HFFc6 (cell line): Measurements from ENCODE around the gene EXOC4. TPM values are rescaled to one million over a fixed set of nuclear protein-coding genes. Genes with fewer than 3 reads are reported as not detected.

Experiments used
- DNase-seq: peaks from one replicate; pipeline ENCODE4 v3.0.0-alpha.2; 2018
- H3K27ac Mint-ChIP-seq: 2 replicates; pipeline ENCODE4 v1.8.0; 2020; ENCODE audit warnings: mild to moderate bottlenecking, mixed read lengths
- H3K27me3 Mint-ChIP-seq: 2 replicates; pipeline ENCODE4 v1.8.0; 2021; ENCODE audit warnings: mild to moderate bottlenecking, moderate library complexity, mixed read lengths; ENCODE audit not compliant: insufficient read depth
- H3K36me3 Mint-ChIP-seq: 2 replicates; pipeline ENCODE4 v1.8.0; 2021; ENCODE audit warnings: low read depth, mixed read lengths
- H3K4me1 Mint-ChIP-seq: 2 replicates; pipeline ENCODE4 v1.8.0; 2020; ENCODE audit warnings: low read depth, mixed read lengths
- H3K4me3 Mint-ChIP-seq: 2 replicates; pipeline ENCODE4 v1.8.0; 2020; ENCODE audit warnings: mild to moderate bottlenecking, moderate library complexity, mixed read lengths
- H3K9me3 Mint-ChIP-seq: 2 replicates; pipeline ENCODE4 v1.8.0; 2020; ENCODE audit warnings: mild to moderate bottlenecking, mixed read lengths
- total RNA-seq, 6 experiments: library from RNA; stranded (reverse); fragmentation: NEBNext Ultra II Directional; extraction: Animal tissue kit (Norgen Biotek cat#: 25700); gene quantifications; 2 replicates in 1 of 6; 3 replicates in 5 of 6; pipeline ENCODE4 v1.2.3, GENCODE V29; 2021
- TF ChIP-seq, protein P1 (sequence below): fragments of 200-600 bp; sonication (generic); IDR thresholded peaks from 2 replicates; pipeline ENCODE4 v1.5.0; 2021; ENCODE audit warnings: antibody characterized with exemption, mild to moderate bottlenecking

The EXOC4 gene
- total RNA-seq, 6 experiments from 2014 or later, result 57.6 to 67.6 (median 61.4) TPM

DNA sequence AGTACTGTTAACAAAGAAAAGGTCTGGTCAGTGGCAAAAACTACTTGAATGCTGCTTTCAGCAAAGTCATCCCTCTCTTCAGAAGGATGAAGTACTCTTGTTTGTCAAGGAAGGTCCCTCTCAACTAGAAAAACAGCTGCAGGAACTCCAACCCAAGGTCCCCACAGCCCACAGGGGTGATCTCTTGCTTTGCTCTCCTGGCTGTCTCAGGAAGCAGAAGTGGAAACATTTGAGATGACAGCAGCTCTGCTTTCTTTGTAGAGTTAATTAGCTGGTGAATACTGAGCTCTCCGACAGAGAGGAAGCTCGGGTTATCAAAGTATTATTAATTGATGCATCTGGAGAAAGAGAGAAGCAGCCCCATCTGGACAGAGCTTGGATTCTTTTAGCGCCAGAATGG is 848.8 kb downstream of the EXOC4 start:
- H3K9me3 Mint-ChIP-seq, result no peaks in the 10 kb centered on the region
- H3K4me3 Mint-ChIP-seq, result no peak overlapping the region
- no peak overlapping the region for H3K27ac Mint-ChIP-seq
- DNase-seq, result no peak
- H3K4me1 Mint-ChIP-seq, result no peaks in the 10 kb centered on the region
- H3K36me3 Mint-ChIP-seq, result no peaks in the 10 kb centered on the region
- TF ChIP-seq, protein P1, sequence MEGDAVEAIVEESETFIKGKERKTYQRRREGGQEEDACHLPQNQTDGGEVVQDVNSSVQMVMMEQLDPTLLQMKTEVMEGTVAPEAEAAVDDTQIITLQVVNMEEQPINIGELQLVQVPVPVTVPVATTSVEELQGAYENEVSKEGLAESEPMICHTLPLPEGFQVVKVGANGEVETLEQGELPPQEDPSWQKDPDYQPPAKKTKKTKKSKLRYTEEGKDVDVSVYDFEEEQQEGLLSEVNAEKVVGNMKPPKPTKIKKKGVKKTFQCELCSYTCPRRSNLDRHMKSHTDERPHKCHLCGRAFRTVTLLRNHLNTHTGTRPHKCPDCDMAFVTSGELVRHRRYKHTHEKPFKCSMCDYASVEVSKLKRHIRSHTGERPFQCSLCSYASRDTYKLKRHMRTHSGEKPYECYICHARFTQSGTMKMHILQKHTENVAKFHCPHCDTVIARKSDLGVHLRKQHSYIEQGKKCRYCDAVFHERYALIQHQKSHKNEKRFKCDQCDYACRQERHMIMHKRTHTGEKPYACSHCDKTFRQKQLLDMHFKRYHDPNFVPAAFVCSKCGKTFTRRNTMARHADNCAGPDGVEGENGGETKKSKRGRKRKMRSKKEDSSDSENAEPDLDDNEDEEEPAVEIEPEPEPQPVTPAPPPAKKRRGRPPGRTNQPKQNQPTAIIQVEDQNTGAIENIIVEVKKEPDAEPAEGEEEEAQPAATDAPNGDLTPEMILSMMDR, result no peak
- peaks cover 19% of the 10 kb centered on the region; the same call in 1 of the 2 replicates for H3K27me3 Mint-ChIP-seq

- no peak overlapping the region for H3K4me3 Mint-ChIP-seq
- TF ChIP-seq, protein P1, result no peak
Observed at GRCh38 chr7:134104166-134104565, 851.3 kb downstream of the EXOC4 start.

GRCh38 chr7:134105841-134106240 is 853.0 kb downstream of the EXOC4 start:
- no peaks in the 10 kb centered on the region for H3K36me3 Mint-ChIP-seq
- H3K4me1 Mint-ChIP-seq, result no peaks in the 10 kb centered on the region
- no peak overlapping the region for H3K27ac Mint-ChIP-seq
- DNase-seq, result no peak
- H3K4me3 Mint-ChIP-seq, result no peak overlapping the region
- H3K9me3 Mint-ChIP-seq, result no peaks in the 10 kb centered on the region
- peaks cover 16% of the 10 kb centered on the region; the same call in 1 of the 2 replicates for H3K27me3 Mint-ChIP-seq
- TF ChIP-seq, protein P1, result no peak

More at GRCh38 chr7:134104166-134104565, 851.3 kb downstream of the EXOC4 start:
- Mint-ChIP-seq H3K4me1 (no peaks in the 10 kb centered on the region), H3K27ac (no peak overlapping the region), H3K27me3 (peaks cover 18% of the 10 kb centered on the region; the same call in 1 of the 2 replicates), H3K9me3 (no peaks in the 10 kb centered on the region), H3K36me3 (no peaks in the 10 kb centered on the region)
- DNase-seq, result no peak

GRCh38 chr7:134108802-134109201 is 855.9 kb downstream of the EXOC4 start:
- H3K27me3 Mint-ChIP-seq, result peaks cover 14% of the 10 kb centered on the region; the same call in 1 of the 2 replicates
- DNase-seq, result peak; percentile 7

GRCh38 chr7:134113655-134114054 is 860.8 kb downstream of the EXOC4 start:
- TF ChIP-seq, protein P1, result no peak
- H3K27ac Mint-ChIP-seq, result no peak overlapping the region

More at GRCh38 chr7:134108802-134109201, 855.9 kb downstream of the EXOC4 start:
- Mint-ChIP-seq H3K4me3 (no peak overlapping the region), H3K36me3 (no peaks in the 10 kb centered on the region), H3K27ac (no peak overlapping the region), H3K9me3 (no peaks in the 10 kb centered on the region), H3K4me1 (no peaks in the 10 kb centered on the region)
- TF ChIP-seq, protein P1, result peak; percentile 20; the same call in 1 of the 2 replicates

More at GRCh38 chr7:134113655-134114054, 860.8 kb downstream of the EXOC4 start:
- H3K4me1 Mint-ChIP-seq, result no peaks in the 10 kb centered on the region
- H3K9me3 Mint-ChIP-seq, result no peaks in the 10 kb centered on the region
- DNase-seq, result no peak
- H3K4me3 Mint-ChIP-seq, result no peak overlapping the region
- H3K36me3 Mint-ChIP-seq, result no peaks in the 10 kb centered on the region
- H3K27me3 Mint-ChIP-seq, result peaks cover 2% of the 10 kb centered on the region; the same call in 1 of the 2 replicates
